Hindlimb muscle (tissue), 1 donor: ENCODE results near the gene OR51A4. TPM values are rescaled to one million over a fixed set of nuclear protein-coding genes. Genes with fewer than 3 reads are reported as not detected.

Experiments used
- polyA plus RNA-seq: library from polyadenylated mRNA; unstranded; fragments of 120-200 nt; gene quantifications from one replicate; pipeline ENCODE4 v1.2.1, GENCODE V29; 2013; ENCODE audit not compliant: insufficient read length

The OR51A4 gene
- polyA plus RNA-seq, 1 donor, result 0.13 TPM

Other genes starting within 250 kb of the OR51A4 start
- gene OR51E2, start 249.8 kb downstream of the OR51A4 start, polyA plus RNA-seq, result 0.76 TPM
- gene MMP26, start 242.8 kb downstream of the OR51A4 start, polyA plus RNA-seq, result not detected
- not detected for gene OR51F1, start 177.7 kb downstream of the OR51A4 start, polyA plus RNA-seq
- not detected for gene OR52R1, start 143.2 kb downstream of the OR51A4 start, polyA plus RNA-seq
- gene OR51F2, start 126.3 kb downstream of the OR51A4 start, polyA plus RNA-seq, result not detected
- gene OR51S1, start 98.4 kb downstream of the OR51A4 start, polyA plus RNA-seq, result not detected
- not detected for gene OR51T1, start 65.7 kb downstream of the OR51A4 start, polyA plus RNA-seq
- gene OR51A7, start 43.8 kb downstream of the OR51A4 start, polyA plus RNA-seq, result not detected
- not detected for gene OR51G2, start 28.3 kb downstream of the OR51A4 start, polyA plus RNA-seq
- not detected for gene OR51G1, start 23.3 kb downstream of the OR51A4 start, polyA plus RNA-seq
- gene OR51A2, start 8.1 kb upstream of the OR51A4 start, polyA plus RNA-seq, result not detected
- gene OR51L1, start 47.2 kb upstream of the OR51A4 start, polyA plus RNA-seq, result not detected
- gene OR52J3, start 98.9 kb upstream of the OR51A4 start, polyA plus RNA-seq, result not detected
- gene OR52E2, start 112.0 kb upstream of the OR51A4 start, polyA plus RNA-seq, result not detected
- not detected for gene OR52E1, start 122.0 kb upstream of the OR51A4 start, polyA plus RNA-seq
- not detected for gene OR52A5, start 190.8 kb upstream of the OR51A4 start, polyA plus RNA-seq
- not detected for gene OR52A1, start 207.2 kb upstream of the OR51A4 start, polyA plus RNA-seq